ENCODE data around the gene TSPAN18. TPM values are rescaled to one million over a fixed set of nuclear protein-coding genes. Genes with fewer than 3 reads are reported as not detected.

Gene TSPAN18
- total RNA-seq, 1 experiment from 2014 or later = 2.8 TPM

DNA sequence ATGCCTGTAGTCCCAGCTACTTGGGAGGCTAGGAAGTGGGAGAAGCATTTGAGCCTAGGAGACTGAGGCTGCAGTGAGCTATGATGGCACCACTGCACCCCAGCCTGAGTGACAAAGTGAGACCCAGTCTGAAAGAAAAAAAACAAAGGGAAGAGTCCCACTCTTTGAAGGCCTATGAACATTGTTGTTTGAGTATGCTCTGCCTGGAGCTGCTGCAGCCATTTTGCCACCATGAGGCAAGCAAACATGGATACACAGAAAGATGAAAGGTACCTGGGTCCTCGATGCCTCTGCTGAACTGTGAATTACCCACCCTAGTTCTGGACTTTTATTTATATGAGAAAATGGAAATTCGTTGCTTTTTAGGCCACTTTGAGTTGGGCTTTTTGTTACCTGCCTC is 19.7 kb upstream of the TSPAN18 start:
- ChIA-PET POLR2A (ENCODE audit: low non-redundant PET) (no interaction called here), CTCF (no interaction called here)
- BruUV-seq (replicated peaks) = no TSS peak

DNA sequence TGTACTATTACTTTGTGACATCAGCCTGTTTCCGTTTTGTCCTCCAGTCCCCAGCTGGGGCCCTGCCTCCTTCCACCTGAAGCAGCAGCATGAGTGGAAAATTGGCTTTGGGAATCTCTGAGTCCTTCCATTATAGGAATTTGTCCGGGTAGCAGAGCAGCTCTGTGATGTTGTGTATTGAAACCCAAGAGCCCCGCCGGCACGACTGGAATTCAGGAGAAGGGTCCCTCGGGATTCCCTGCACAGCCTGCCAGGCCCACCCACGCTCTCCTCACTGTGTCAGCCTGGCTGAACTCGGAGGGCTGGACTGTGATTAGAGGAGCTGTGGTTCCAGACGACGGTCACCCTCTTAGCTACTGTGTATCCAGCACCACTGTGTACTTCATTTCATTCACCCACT is 18.8 kb upstream of the TSPAN18 start:
- CTCF ChIA-PET = interaction anchor here (0.7 kb wide), 1 partner anchor 219 kb away, joined by 3 read pairs; no protein-coding TSS in a partner anchor
- intact Hi-C loops (cut with micrococcal nuclease; ENCODE audit: unreplicated experiment) = no loop called here
- POLR2A ChIA-PET (ENCODE audit: low non-redundant PET) = no interaction called here

More for the DNA sequence above, 19.7 kb upstream of the TSPAN18 start:
- TF ChIP-seq EZH2 (IDR thresholded peaks at IDR 0.05; ENCODE audit: borderline replicate concordance, low read depth, low read length, poor library complexity, severe bottlenecking) = no peak
- TF ChIP-seq, protein P1, sequence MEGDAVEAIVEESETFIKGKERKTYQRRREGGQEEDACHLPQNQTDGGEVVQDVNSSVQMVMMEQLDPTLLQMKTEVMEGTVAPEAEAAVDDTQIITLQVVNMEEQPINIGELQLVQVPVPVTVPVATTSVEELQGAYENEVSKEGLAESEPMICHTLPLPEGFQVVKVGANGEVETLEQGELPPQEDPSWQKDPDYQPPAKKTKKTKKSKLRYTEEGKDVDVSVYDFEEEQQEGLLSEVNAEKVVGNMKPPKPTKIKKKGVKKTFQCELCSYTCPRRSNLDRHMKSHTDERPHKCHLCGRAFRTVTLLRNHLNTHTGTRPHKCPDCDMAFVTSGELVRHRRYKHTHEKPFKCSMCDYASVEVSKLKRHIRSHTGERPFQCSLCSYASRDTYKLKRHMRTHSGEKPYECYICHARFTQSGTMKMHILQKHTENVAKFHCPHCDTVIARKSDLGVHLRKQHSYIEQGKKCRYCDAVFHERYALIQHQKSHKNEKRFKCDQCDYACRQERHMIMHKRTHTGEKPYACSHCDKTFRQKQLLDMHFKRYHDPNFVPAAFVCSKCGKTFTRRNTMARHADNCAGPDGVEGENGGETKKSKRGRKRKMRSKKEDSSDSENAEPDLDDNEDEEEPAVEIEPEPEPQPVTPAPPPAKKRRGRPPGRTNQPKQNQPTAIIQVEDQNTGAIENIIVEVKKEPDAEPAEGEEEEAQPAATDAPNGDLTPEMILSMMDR (conservative IDR thresholded peaks at IDR 0.05; ENCODE audit: low read depth, low read length) = no peak
- Histone ChIP-seq H3K4me3 (ENCODE audit: low read depth, low read length, poor library complexity, severe bottlenecking) (no peak overlapping the region), H3K27ac (ENCODE audit: low read depth, low read length, poor library complexity, severe bottlenecking) (no peak overlapping the region), H3K36me3 (ENCODE audit: insufficient read depth, low read length, poor library complexity, severe bottlenecking) (no peaks in the 10 kb centered on the region), H3K9me3 (ENCODE audit: low read depth, low read length, poor library complexity, severe bottlenecking) (no peaks in the 10 kb centered on the region), H3K27me3 (replicated peaks; ENCODE audit: insufficient read depth, low read depth, low read length, poor library complexity) (no peaks in the 10 kb centered on the region), H3K4me1 (ENCODE audit: insufficient read depth, low read length, poor library complexity, severe bottlenecking) (no peaks in the 10 kb centered on the region)
- intact Hi-C loops (cut with micrococcal nuclease; ENCODE audit: unreplicated experiment) = no loop called here
- no peak for DNase-seq (ENCODE audit: low spot score)

DNA sequence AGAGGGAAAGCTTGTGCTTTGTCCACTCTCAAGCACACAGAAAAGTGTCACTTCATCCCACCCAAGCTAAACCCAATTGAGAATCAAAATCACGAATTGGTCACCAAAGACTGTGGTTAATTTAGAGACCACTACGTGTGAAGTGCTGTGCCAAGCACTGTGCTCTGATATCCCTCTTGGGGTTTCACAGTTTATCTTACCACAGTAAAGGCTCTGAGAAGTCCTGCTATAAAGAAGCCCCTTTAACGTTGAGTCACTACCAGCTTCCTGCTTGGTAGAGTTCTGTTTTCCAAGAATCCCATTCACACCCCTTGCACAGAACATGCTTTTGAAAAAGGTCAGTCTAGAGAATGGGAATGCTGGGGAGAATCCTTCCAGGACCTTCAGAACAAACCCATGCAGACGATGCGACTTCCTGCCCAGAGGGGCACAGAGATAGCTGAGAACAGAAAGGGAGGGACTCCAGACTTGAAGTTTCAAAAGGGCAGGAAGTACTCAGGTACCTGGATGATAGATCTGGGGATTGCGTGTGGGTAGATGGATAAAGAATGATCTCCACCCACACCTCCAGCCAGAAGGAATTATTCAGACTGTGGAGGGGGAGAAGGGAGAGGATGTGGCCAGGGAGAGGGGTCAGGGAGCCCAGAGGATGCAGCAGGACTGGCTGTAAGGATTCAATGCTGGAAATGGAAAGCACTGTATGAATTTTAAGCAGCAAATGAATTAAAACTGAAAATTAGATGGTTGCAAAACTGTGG is 18.1 kb upstream of the TSPAN18 start:
- Histone ChIP-seq H3K4me1 (ENCODE audit: insufficient read depth, low read length, poor library complexity, severe bottlenecking) (no peaks in the 10 kb centered on the region), H3K4me3 (ENCODE audit: low read depth, low read length, poor library complexity, severe bottlenecking) (no peak overlapping the region), H3K27ac (ENCODE audit: low read depth, low read length, poor library complexity, severe bottlenecking) (no peak overlapping the region), H3K36me3 (ENCODE audit: insufficient read depth, low read length, poor library complexity, severe bottlenecking) (no peaks in the 10 kb centered on the region), H3K27me3 (replicated peaks; ENCODE audit: insufficient read depth, low read depth, low read length, poor library complexity) (no peaks in the 10 kb centered on the region), H3K9me3 (ENCODE audit: low read depth, low read length, poor library complexity, severe bottlenecking) (no peaks in the 10 kb centered on the region)
- CTCF ChIA-PET = interaction anchor here (0.7 kb wide), 1 partner anchor 218 kb away, joined by 3 read pairs; no protein-coding TSS in a partner anchor
- intact Hi-C loops (cut with micrococcal nuclease; ENCODE audit: unreplicated experiment) = no loop called here
- no TSS peak for BruUV-seq (replicated peaks)
- POLR2A ChIA-PET (ENCODE audit: low non-redundant PET) = no interaction called here
- no peak for DNase-seq (ENCODE audit: low spot score)
- TF ChIP-seq EZH2 (IDR thresholded peaks at IDR 0.05; ENCODE audit: borderline replicate concordance, low read depth, low read length, poor library complexity, severe bottlenecking) = no peak
- TF ChIP-seq, protein P1 (conservative IDR thresholded peaks at IDR 0.05; ENCODE audit: low read depth, low read length) = no peak

More for the DNA sequence above, 18.8 kb upstream of the TSPAN18 start:
- Histone ChIP-seq H3K9me3 (ENCODE audit: low read depth, low read length, poor library complexity, severe bottlenecking) (no peaks in the 10 kb centered on the region), H3K4me1 (ENCODE audit: insufficient read depth, low read length, poor library complexity, severe bottlenecking) (no peaks in the 10 kb centered on the region), H3K4me3 (ENCODE audit: low read depth, low read length, poor library complexity, severe bottlenecking) (no peak overlapping the region), H3K27me3 (replicated peaks; ENCODE audit: insufficient read depth, low read depth, low read length, poor library complexity) (no peaks in the 10 kb centered on the region), H3K27ac (ENCODE audit: low read depth, low read length, poor library complexity, severe bottlenecking) (no peak overlapping the region), H3K36me3 (ENCODE audit: insufficient read depth, low read length, poor library complexity, severe bottlenecking) (no peaks in the 10 kb centered on the region)
- BruUV-seq (replicated peaks) = no TSS peak
- no peak for DNase-seq (ENCODE audit: low spot score)
- no peak for TF ChIP-seq EZH2 (IDR thresholded peaks at IDR 0.05; ENCODE audit: borderline replicate concordance, low read depth, low read length, poor library complexity, severe bottlenecking)
- TF ChIP-seq, protein P1 (conservative IDR thresholded peaks at IDR 0.05; ENCODE audit: low read depth, low read length) = no peak

All from A673 (cell line).